SK-N-SH (cell line): Measurements from ENCODE around the gene NBEA.

Experiments used
- CTCF ChIP-seq: fragments of 200-600 bp; sonication (generic); IDR thresholded peaks from 2 replicates; pipeline ENCODE4 v1.6.1; 2017; ENCODE audit warnings: antibody characterized with exemption, mild to moderate bottlenecking, moderate library complexity
- EZH2phosphoT487 ChIP-seq: fragments of 200-600 bp; sonication (generic); IDR thresholded peaks from 2 replicates; pipeline ENCODE4 v1.6.1; 2017; ENCODE audit warnings: low read depth, mixed run types, mild to moderate bottlenecking, antibody characterized with exemption, moderate library complexity, borderline replicate concordance
- JUND ChIP-seq: IDR thresholded peaks from 2 replicates; pipeline ENCODE4 v1.4.0; 2012
- MAX ChIP-seq: IDR thresholded peaks from 2 replicates; pipeline ENCODE4 v1.4.0; 2012; ENCODE audit warnings: low read depth
- MXI1 ChIP-seq: IDR thresholded peaks from 2 replicates; pipeline ENCODE4 v1.6.1; 2012; ENCODE audit warnings: mild to moderate bottlenecking, low read depth, low read length, improper control_type of control experiment
- POLR2AphosphoS5 ChIP-seq: IDR thresholded peaks from 2 replicates; pipeline ENCODE4 v1.6.1; 2012; ENCODE audit warnings: low read depth, low read length
- TAF1 ChIP-seq: IDR thresholded peaks from 2 replicates; pipeline ENCODE4 v1.6.1; 2012; ENCODE audit warnings: low read depth, mild to moderate bottlenecking, low read length, moderate library complexity, borderline replicate concordance
- TCF12 ChIP-seq: IDR thresholded peaks from 2 replicates; pipeline ENCODE4 v1.4.0; 2012
- USF2 ChIP-seq: fragments of 150-350 bp; IDR thresholded peaks from 2 replicates; pipeline ENCODE4 v1.6.1; 2017; ENCODE audit warnings: antibody characterized with exemption, low read length, low read depth, borderline replicate concordance
- TF ChIP-seq, protein P1 (sequence below): IDR thresholded peaks from 2 replicates; pipeline ENCODE4 v1.6.1; 2012; ENCODE audit warnings: mild to moderate bottlenecking, low read depth, low read length, moderate library complexity

DNA sequence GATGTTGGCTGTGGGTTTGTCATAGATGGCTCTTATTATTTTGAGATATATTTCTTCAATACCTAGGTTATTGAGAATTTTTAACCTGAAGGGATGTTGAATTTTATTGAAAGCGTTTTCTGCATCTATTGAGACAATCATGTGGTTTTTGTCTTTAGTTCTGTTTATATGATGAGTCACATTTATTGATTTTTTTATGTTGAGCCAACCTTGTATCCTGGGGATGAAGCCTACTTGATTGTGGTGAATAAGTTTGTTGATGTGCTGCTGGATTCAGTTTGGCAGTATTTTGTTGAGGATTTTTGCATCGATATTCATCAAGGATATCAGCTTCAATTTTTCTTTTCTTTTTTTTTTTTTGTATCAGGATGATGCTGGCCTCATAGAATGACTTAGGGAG lies 29.4 kb downstream of the NBEA start:
- TF ChIP-seq, protein P1, sequence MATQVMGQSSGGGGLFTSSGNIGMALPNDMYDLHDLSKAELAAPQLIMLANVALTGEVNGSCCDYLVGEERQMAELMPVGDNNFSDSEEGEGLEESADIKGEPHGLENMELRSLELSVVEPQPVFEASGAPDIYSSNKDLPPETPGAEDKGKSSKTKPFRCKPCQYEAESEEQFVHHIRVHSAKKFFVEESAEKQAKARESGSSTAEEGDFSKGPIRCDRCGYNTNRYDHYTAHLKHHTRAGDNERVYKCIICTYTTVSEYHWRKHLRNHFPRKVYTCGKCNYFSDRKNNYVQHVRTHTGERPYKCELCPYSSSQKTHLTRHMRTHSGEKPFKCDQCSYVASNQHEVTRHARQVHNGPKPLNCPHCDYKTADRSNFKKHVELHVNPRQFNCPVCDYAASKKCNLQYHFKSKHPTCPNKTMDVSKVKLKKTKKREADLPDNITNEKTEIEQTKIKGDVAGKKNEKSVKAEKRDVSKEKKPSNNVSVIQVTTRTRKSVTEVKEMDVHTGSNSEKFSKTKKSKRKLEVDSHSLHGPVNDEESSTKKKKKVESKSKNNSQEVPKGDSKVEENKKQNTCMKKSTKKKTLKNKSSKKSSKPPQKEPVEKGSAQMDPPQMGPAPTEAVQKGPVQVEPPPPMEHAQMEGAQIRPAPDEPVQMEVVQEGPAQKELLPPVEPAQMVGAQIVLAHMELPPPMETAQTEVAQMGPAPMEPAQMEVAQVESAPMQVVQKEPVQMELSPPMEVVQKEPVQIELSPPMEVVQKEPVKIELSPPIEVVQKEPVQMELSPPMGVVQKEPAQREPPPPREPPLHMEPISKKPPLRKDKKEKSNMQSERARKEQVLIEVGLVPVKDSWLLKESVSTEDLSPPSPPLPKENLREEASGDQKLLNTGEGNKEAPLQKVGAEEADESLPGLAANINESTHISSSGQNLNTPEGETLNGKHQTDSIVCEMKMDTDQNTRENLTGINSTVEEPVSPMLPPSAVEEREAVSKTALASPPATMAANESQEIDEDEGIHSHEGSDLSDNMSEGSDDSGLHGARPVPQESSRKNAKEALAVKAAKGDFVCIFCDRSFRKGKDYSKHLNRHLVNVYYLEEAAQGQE = no peak
- TF ChIP-seq TAF1 (no peak), CTCF (no peak), USF2 (no peak), EZH2phosphoT487 (no peak), POLR2AphosphoS5 (no peak), JUND (no peak), MXI1 (no peak), TCF12 (no peak), MAX (no peak)
